Astrocyte of the spinal cord (primary cell): ENCODE results near the gene TMC7.
"Not testable (repeated sequence)": the region's sequence is repeated elsewhere in the genome, so short reads cannot be mapped to it uniquely, and the experiment has no call there.

Experiments
- DNase-seq: peaks from one replicate; pipeline ENCODE4 v3.0.0; 2011; ENCODE audit warnings: low read depth, low spot score
- H3K4me3 ChIP-seq: 2 replicates; pipeline ENCODE4 v1.5.1; 2011; ENCODE audit warnings: low read depth, mild to moderate bottlenecking, low read length, moderate library complexity
- in situ Hi-C: cut with HindIII; loops from 2 replicates; pipeline ENCODE4 v1.10.0; 2017; ENCODE audit warnings: low sequenced_read_pairs
- TF ChIP-seq, protein P1 (sequence below): IDR thresholded peaks from 2 replicates; pipeline ENCODE4 v1.5.1; 2012; ENCODE audit warnings: low read depth, mild to moderate bottlenecking, low read length, inconsistent platforms

The TMC7 gene

GRCh38 chr16:18975109-18975508 is 8.6 kb upstream of the TMC7 start:
- TF ChIP-seq, protein P1, sequence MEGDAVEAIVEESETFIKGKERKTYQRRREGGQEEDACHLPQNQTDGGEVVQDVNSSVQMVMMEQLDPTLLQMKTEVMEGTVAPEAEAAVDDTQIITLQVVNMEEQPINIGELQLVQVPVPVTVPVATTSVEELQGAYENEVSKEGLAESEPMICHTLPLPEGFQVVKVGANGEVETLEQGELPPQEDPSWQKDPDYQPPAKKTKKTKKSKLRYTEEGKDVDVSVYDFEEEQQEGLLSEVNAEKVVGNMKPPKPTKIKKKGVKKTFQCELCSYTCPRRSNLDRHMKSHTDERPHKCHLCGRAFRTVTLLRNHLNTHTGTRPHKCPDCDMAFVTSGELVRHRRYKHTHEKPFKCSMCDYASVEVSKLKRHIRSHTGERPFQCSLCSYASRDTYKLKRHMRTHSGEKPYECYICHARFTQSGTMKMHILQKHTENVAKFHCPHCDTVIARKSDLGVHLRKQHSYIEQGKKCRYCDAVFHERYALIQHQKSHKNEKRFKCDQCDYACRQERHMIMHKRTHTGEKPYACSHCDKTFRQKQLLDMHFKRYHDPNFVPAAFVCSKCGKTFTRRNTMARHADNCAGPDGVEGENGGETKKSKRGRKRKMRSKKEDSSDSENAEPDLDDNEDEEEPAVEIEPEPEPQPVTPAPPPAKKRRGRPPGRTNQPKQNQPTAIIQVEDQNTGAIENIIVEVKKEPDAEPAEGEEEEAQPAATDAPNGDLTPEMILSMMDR: no peak
- in situ Hi-C loops: no loop called here
- no peak overlapping the region for H3K4me3 ChIP-seq
- no peak for DNase-seq

- TF ChIP-seq, protein P1: no peak
- no peak for DNase-seq
- in situ Hi-C loops: no loop called here
- H3K4me3 ChIP-seq: no peak overlapping the region
Measured at GRCh38 chr16:18979936-18980335, 3.8 kb upstream of the TMC7 start.

DNA sequence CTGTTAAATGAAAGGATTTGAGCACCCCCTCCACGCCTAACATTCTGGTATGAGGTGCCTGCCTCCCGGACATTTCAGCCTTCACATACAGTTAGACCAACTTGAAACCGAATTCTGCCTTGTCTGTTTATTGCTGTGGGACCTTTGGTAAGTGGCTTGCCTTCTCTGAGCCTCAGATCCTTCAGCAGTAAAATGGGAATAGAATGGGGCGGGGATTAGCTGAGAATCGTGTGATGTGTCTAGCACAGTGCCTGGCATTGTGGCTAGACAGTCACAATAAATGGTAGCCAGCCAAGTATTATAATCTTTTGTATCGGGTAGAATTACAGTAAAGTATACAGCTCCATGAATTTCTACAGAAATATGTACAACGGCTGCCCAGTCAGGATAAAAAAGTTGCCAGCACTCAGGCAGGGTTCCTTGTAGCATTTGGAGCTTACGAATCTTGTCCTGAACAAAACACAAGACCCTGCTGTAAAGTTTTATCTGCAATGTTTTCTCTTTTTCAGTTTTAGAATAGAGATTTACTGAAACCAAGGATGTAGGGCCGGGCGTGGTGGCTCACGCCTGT is 786 bp downstream of the TMC7 start:
- DNase-seq: no peak
- TF ChIP-seq, protein P1: no peak
- in situ Hi-C loops: no loop called here
- H3K4me3 ChIP-seq: peak overlapping the region; percentile 48

DNA sequence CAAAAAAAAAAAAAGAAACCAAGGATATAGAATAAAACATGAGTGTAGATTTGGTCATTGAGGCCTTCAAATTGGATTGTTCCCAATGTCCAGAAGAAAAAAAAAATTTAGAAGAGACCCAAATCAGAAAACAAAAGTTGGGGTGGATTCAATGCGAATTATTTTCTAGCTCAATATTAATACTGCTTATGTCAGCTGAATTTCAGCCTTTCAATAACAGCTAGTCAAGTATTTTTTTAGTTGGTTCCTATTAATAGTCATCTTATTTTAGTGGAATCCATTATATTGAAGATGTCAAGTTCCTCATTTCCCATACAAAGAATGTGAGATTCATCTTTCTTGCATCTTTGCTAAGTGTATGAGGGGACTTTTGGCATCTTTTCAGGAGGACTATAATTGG is 1.5 kb downstream of the TMC7 start:
- DNase-seq, in situ Hi-C loops, H3K4me3 ChIP-seq: not testable (repeated sequence)

GRCh38 chr16:18991731-18992130 is 8.0 kb downstream of the TMC7 start:
- H3K4me3 ChIP-seq, DNase-seq, in situ Hi-C loops: not testable (repeated sequence)

DNA sequence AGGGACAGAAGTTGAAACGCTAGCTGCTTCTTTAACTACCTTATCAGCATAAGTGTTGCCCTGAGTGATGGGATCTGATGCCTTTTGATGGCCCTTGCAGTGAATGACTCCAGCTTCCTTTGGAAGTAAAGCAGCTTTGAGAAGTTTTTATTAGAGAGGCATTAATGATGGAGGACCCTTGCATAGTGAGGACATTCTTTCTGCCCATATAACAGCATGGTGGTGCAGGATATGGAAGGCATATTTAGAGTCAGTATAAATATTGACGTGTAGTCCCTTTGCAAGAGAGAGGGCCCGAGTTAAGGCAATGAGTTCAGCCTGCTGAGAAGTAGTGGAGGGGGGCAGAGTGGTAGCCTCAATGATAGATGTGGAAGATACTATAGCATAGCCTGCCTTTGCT is 9.8 kb downstream of the TMC7 start:
- in situ Hi-C loops, H3K4me3 ChIP-seq, DNase-seq: not testable (repeated sequence)

DNA sequence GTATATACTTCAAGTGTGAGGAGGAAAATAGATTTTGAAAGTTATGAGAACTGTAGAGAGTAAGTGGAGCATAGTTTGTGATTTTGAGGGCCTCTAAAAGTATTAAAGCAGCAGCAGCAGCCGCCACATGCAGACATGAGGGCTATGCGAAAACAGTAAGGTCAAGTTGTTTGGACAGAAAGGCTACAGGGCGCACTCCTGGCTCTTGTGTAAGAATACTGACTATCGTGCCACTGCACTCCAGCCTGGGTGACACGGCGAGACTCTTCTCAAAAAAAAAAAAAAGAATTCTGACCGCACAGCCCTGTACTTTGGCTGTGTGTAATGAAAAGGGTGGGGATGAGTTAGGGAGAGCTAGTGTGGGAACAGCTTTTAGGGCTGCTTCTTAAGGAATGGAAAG is 10.4 kb downstream of the TMC7 start:
- H3K4me3 ChIP-seq, DNase-seq, in situ Hi-C loops: not testable (repeated sequence)

GRCh38 chr16:18995406-18995805 is 11.7 kb downstream of the TMC7 start:
- in situ Hi-C loops, H3K4me3 ChIP-seq, DNase-seq: not testable (repeated sequence)

DNA sequence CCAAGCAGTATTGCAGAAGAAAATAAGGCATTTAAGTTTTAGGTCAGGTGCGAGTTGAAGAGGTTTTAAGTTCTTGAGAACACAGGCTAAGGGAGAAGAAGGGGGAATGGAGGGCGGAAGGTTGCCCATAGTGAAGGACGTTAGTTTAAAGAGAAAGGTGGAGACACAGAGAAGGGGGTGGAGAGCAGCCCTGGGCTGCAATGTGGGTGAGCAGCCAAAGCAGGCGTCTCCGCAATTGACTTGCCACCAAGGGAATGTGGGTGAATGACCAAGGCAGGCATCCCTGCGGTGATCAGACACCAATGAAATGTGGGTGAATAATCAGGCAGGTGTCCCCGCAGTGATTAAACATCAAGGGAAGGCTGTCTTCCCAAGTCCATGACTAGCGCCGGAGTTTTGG is 12.8 kb downstream of the TMC7 start:
- H3K4me3 ChIP-seq, DNase-seq, in situ Hi-C loops: not testable (repeated sequence)

GRCh38 chr16:18997001-18997400 is 13.3 kb downstream of the TMC7 start:
- H3K4me3 ChIP-seq, DNase-seq, in situ Hi-C loops: not testable (repeated sequence)

DNA sequence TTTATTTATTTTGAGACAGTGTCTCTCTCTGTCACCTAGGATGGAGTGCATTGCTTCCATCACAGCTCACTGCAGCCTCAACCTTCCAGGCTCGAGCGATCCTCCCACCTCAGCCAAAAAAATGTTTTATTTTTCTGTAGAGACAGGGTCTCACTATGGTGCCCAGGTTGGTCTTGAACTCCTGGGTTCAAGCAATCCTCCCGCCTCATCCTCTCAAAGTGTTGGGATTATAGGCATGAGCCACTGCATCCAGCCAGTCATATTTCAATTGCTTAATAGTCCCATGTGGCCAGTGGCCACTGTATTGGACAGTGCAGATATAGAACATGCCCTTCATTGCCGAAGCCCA is 15.3 kb downstream of the TMC7 start:
- no peak overlapping the region for H3K4me3 ChIP-seq
- in situ Hi-C loops: no loop called here
- TF ChIP-seq, protein P1: no peak
- DNase-seq: no peak
